Esophagus muscularis mucosa (tissue), 4 donors: Measurements from ENCODE around the gene TENM4. TPM values are rescaled to one million over a fixed set of nuclear protein-coding genes. Genes with fewer than 3 reads are reported as not detected.

Source experiments
- DNase-seq: peaks from one replicate; pipeline ENCODE4 v3.0.0-alpha.2; 2017; ENCODE audit errors: extremely low spot score
- H3K27ac ChIP-seq, 4 donors: fragments of 200-600 bp; sonication (generic); replicated peaks in 1 of 4; 1 replicate in 3 of 4; 2 replicates in 1 of 4; pipeline ENCODE4 v1.5.1; 2016 to 2019; ENCODE audit warnings: mild to moderate bottlenecking in 1 of 4
- H3K27me3 ChIP-seq, 4 donors: fragments of 200-600 bp; sonication (generic); one replicate each; pipeline versions ENCODE4 v1.5.1 to v1.6.0; 2016 to 2019
- H3K36me3 ChIP-seq, 4 donors: fragments of 200-600 bp; sonication (generic); one replicate each; pipeline ENCODE4 v1.5.1; 2016 to 2019
- H3K4me1 ChIP-seq, 4 donors: fragments of 200-600 bp; sonication (generic); one replicate each; pipeline ENCODE4 v1.5.1; 2016 to 2019
- H3K4me3 ChIP-seq, 4 donors: fragments of 200-600 bp; sonication (generic); 1 replicate in 2 of 4; 2 replicates in 2 of 4; pipeline ENCODE4 v1.5.1; 2016 to 2019; ENCODE audit warnings: mild to moderate bottlenecking in 4 of 4, moderate library complexity in 1 of 4
- H3K9me3 ChIP-seq, 4 donors: fragments of 200-600 bp; sonication (generic); 1 replicate in 3 of 4; 2 replicates in 1 of 4; pipeline ENCODE4 v1.5.1; 2016 to 2019
- EP300 ChIP-seq: sonication (generic); formaldehyde crosslinking; IDR thresholded peaks from one replicate; pipeline ENCODE4 v1.6.1; 2017; ENCODE audit warnings: antibody characterized with exemption
- POLR2A ChIP-seq: fragments of 450-650 bp; IDR thresholded peaks from one replicate; pipeline ENCODE4 v1.6.1; 2017; ENCODE audit warnings: antibody characterized with exemption, moderate library complexity, mild to moderate bottlenecking, low read depth
- POLR2AphosphoS5 ChIP-seq, 2 donors: sonication (generic); formaldehyde crosslinking; IDR thresholded peaks; one replicate each; pipeline ENCODE4 v1.6.1; 2017; ENCODE audit warnings: antibody characterized with exemption in 2 of 2
- WGBS: methylation state at CpG from one replicate; pipeline ENCODE4 v1.1.5; 2018; 5-methylcytosine and 5-hydroxymethylcytosine counted together
- intact Hi-C: fragments of 100-400 bp; cut with DNase I; formaldehyde crosslinking; loops from one replicate; pipeline ENCODE4 v1.15.1; 2023
- total RNA-seq, 4 donors: library from RNA; depleted of rRNA; stranded (reverse); fragments of >200 nt; gene quantifications; one replicate each; pipeline versions ENCODE4 v1.1.0 to v1.2.1, GENCODE V29; 2016
- TF ChIP-seq, protein P1 (sequence below), 3 experiments: fragments of 200-600 bp in 2 of 3; fragments of 450-650 bp in 1 of 3; sonication (generic) in 2 of 3; IDR thresholded peaks; one replicate each; pipeline ENCODE4 v1.5.1; 2017 to 2019; ENCODE audit warnings: antibody characterized with exemption in 3 of 3, mild to moderate bottlenecking in 2 of 3, moderate library complexity in 1 of 3

TENM4 gene
- total RNA-seq, 4 donors from 2014 or later, result 4.1 to 9.6 (median 8.0) TPM

- no peak for DNase-seq
- H3K27ac ChIP-seq, result no peak overlapping the region
- H3K4me3 ChIP-seq, result no peak overlapping the region
- H3K27me3 ChIP-seq, result no peaks in the 10 kb centered on the region
- intact Hi-C loops, result no loop called here
- peaks cover 0 to 8% (median 0%) of the 10 kb centered on the region in 4 donors for H3K4me1 ChIP-seq
- TF ChIP-seq POLR2AphosphoS5 (IDR thresholded peaks at IDR 0.05), result no peak
- no peak for TF ChIP-seq EP300
- TF ChIP-seq, protein P1, sequence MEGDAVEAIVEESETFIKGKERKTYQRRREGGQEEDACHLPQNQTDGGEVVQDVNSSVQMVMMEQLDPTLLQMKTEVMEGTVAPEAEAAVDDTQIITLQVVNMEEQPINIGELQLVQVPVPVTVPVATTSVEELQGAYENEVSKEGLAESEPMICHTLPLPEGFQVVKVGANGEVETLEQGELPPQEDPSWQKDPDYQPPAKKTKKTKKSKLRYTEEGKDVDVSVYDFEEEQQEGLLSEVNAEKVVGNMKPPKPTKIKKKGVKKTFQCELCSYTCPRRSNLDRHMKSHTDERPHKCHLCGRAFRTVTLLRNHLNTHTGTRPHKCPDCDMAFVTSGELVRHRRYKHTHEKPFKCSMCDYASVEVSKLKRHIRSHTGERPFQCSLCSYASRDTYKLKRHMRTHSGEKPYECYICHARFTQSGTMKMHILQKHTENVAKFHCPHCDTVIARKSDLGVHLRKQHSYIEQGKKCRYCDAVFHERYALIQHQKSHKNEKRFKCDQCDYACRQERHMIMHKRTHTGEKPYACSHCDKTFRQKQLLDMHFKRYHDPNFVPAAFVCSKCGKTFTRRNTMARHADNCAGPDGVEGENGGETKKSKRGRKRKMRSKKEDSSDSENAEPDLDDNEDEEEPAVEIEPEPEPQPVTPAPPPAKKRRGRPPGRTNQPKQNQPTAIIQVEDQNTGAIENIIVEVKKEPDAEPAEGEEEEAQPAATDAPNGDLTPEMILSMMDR (IDR thresholded peaks at IDR 0.05), result no peak
- TF ChIP-seq POLR2A, result no peak
- WGBS, result 81% methylated on average over 6 of the region's 6 CpGs
- H3K36me3 ChIP-seq, result no peaks in the 10 kb centered on the region
- no peaks in the 10 kb centered on the region for H3K9me3 ChIP-seq
Observed at GRCh38 chr11:79329561-79329960, 111.3 kb downstream of the TENM4 start.

GRCh38 chr11:79328402-79328801 is 112.4 kb downstream of the TENM4 start:
- TF ChIP-seq POLR2A (no peak), POLR2AphosphoS5 (IDR thresholded peaks at IDR 0.05) (no peak), EP300 (no peak)
- TF ChIP-seq, protein P1 (IDR thresholded peaks at IDR 0.05), result no peak
- WGBS, result 96% methylated on average over 9 of the region's 9 CpGs

DNA sequence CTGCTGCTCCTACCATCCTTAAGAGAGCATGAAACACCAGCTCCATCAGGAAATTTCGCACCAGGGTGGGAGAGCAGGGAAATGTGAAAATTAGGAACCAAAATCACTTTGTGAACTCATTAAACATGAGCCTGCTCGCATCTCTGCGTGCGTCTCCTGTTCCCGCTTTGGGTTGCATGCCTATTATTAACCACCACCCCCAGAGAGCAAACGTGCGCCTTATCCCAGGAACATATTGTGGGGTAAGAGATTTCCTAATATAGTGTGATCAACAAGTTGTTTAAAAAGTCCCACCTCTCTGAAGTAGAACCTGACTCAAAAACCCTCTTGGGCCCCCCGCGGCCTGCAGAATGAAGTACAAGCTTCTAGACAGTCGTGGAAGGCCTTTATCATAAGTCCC is 115.0 kb downstream of the TENM4 start:
- no peaks in the 10 kb centered on the region for H3K9me3 ChIP-seq
- TF ChIP-seq POLR2A (no peak), EP300 (no peak), POLR2AphosphoS5 (IDR thresholded peaks at IDR 0.05) (no peak)
- TF ChIP-seq, protein P1 (IDR thresholded peaks at IDR 0.05), result no peak
- no peak for DNase-seq
- no peak overlapping the region for H3K27ac ChIP-seq
- no peaks in the 10 kb centered on the region for H3K4me1 ChIP-seq
- intact Hi-C loops, result no loop called here
- H3K27me3 ChIP-seq, result no peaks in the 10 kb centered on the region
- no peaks in the 10 kb centered on the region for H3K36me3 ChIP-seq
- no peak overlapping the region for H3K4me3 ChIP-seq
- WGBS, result 91% methylated on average over 10 of the region's 10 CpGs

More at GRCh38 chr11:79328402-79328801, 112.4 kb downstream of the TENM4 start:
- no peak for DNase-seq
- Histone ChIP-seq H3K27me3 (no peaks in the 10 kb centered on the region), H3K4me1 (peaks cover 0 to 8% (median 0%) of the 10 kb centered on the region in 4 donors), H3K4me3 (no peak overlapping the region), H3K36me3 (no peaks in the 10 kb centered on the region), H3K27ac (no peak overlapping the region), H3K9me3 (no peaks in the 10 kb centered on the region)
- intact Hi-C loops, result no loop called here

- TF ChIP-seq POLR2A (no peak), EP300 (no peak), POLR2AphosphoS5 (IDR thresholded peaks at IDR 0.05) (no peak)
- TF ChIP-seq, protein P1 (IDR thresholded peaks at IDR 0.05), result no peak
- H3K27ac ChIP-seq, result no peak overlapping the region
- intact Hi-C loops, result no loop called here
- no peaks in the 10 kb centered on the region for H3K36me3 ChIP-seq
- no peak overlapping the region for H3K4me3 ChIP-seq
- DNase-seq, result no peak
- WGBS, result 60% methylated on average over 6 of the region's 6 CpGs
- no peaks in the 10 kb centered on the region for H3K9me3 ChIP-seq
- no peaks in the 10 kb centered on the region for H3K27me3 ChIP-seq
- no peaks in the 10 kb centered on the region for H3K4me1 ChIP-seq
Observed at GRCh38 chr11:79321263-79321662, 119.6 kb downstream of the TENM4 start.

DNA sequence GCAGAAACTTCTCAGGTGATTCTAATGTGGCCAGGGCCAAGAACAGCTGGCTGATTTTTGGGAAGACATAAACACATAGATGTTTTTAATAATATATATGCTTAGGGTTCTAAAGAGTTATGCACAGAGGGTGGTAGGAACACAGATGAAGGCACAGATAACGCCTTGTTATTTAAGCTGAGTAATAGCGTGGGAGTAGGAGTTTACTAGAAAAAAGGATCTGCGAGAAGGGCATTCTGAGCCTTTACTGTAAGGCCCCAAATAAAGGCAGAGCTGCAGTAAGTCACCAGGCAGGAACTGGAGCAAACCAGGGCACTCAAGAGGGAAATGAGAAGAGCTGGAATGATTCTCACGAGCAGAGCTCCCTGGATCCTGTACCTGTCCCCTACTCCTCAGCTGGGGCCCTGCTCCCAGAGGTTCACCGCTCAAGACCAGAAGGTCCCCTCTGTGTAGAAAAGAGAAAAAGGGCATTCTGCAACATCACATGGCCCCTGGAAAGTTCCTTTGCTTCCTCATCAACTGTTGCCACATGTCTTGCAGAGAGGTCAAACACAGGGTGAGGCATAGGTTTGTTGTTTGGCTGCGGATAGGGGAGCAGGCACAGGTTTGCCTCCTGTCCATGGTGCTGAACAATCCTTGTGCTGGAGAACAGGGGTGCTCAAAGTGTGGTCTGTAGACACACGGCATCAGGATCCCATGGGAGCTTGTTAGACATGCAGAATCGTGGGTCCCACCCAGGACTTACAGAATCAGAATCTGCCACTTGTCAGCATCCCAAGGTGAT is 125.7 kb downstream of the TENM4 start:
- WGBS, result 81% methylated on average over 7 of the region's 8 CpGs
- H3K36me3 ChIP-seq, result no peaks in the 10 kb centered on the region
- intact Hi-C loops, result no loop called here
- no peak overlapping the region for H3K4me3 ChIP-seq
- H3K4me1 ChIP-seq, result peaks cover 0 to 4% (median 0%) of the 10 kb centered on the region in 4 donors
- no peaks in the 10 kb centered on the region for H3K27me3 ChIP-seq
- no peaks in the 10 kb centered on the region for H3K9me3 ChIP-seq
- no peak for TF ChIP-seq POLR2AphosphoS5 (IDR thresholded peaks at IDR 0.05)
- H3K27ac ChIP-seq, result no peak overlapping the region
- DNase-seq, result no peak
